ENCODE results near the gene SNCG.
"Not testable (repeated sequence)": the region's sequence is repeated elsewhere in the genome, so short reads cannot be mapped to it uniquely, and the experiment has no call there.

Gene SNCG

GRCh38 chr10:86958116-86958900, at the start of gene SNCG:
TSS of gene SNCG (plus strand) at chr10:86958599. CDS start at chr10:86958698, 99 bp downstream.
- DNase-seq = no peak

DNA sequence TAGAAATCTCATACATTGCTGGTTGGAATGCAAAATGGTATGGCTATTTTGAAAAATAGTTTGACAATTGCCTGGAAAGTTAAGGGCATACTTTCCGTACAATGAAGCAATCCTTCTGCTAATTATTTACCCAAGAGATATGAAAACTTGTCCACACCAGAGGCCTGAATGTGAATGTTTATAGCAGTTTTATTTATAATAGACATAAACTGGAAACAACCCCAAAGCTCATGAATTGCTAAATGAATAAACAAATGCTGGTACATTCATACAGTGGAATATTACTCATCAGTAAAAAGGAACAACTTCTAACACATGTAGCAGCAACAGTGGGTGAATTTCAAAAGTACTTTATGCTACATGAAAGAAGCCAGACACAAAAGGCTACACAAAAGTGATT, 43.7 kb upstream of the SNCG start:
- DNase-seq = no peak

DNA sequence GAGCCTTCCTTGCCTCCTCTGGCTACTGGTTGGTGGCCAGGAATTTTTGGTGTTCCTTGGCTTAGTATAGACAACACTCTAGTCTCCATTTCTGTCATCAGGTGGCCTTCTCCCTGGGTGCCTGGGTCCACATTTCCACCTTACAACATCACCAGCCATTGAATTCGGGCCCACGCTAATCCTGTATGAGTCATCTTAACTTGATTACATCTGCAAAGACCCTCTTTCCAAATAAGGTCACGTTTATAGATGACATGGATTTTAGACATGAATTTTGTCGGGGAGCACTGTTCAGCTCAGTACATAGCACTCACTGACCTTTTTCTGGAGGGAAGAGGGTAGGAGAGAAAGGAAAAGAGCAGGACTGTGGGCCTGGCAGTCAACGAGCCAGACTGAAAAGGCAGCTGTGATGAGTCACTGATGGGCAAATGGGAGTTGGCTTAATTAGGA, 40.4 kb upstream of the SNCG start:
- DNase-seq = no peak

DNA sequence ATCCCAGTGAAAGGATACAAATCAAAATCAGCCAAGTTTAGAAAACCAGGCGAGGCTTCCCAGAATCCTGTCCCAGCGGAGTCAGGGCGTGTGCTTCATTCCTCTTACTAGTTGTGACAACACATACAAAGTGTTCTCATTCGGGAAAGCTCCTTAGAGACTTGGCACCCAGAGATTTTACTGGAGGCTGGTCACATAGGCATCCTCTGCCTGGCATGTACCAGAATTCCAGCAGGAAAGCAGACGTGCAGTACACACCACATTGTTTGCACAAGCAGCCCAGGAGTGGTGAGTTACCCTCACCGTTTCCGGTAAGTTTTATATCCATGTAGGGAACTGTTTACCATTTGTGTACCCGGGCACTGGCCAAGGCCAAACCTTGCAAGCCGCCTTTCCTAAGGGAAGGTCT, 35.8 kb upstream of the SNCG start:
- no peak for DNase-seq

GRCh38 chr10:86929468-86930380, 28.7 kb upstream of the SNCG start:
- DNase-seq = no peak

DNA sequence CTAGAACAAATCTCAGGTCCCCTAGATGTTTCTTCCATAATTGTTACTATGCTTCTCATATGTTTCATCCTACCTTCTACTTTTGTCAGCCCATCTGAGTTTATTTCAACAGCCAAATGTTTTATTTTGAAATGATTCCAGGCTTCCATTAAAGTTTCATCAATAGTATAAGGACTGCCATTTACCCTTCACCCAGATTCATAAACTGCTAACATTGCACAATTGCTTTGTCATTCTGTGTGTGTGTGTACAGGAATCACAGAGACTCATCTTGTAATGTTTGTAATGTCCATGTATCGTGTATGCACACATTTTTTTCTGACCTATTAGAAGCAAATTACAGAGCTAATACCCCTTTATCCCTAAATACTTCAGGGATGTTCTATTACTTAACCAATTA, 26.5 kb upstream of the SNCG start:
- DNase-seq = no peak

GRCh38 chr10:86932674-86933073, 25.7 kb upstream of the SNCG start:
- DNase-seq = no peak

DNA sequence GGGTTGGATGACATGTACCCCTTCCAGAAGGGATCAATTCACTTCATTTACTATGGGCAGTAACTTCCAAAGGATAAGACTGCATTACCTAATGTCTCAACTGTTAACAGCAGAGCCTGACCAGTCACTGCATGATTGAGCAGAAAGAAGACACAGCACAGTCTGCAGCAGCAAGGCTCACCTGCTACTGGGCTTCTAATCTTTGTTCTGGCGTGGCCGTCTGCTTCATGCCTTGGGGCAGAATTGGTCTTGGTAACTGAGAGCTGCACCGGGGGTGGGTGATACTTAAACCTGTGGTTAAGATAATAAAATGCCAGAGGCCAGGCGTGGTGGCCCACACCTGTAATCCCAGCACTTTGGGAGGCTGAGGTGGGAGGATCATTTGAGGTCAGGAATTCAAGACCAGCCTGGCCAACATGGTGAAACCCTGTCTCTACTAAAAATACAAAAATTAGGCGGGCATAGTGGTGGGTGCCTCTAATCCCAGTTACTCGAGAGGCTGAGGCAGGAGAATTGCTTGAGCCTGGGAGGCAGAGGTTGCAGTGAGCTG, 24.2 kb upstream of the SNCG start:
- not testable (repeated sequence) for DNase-seq

DNA sequence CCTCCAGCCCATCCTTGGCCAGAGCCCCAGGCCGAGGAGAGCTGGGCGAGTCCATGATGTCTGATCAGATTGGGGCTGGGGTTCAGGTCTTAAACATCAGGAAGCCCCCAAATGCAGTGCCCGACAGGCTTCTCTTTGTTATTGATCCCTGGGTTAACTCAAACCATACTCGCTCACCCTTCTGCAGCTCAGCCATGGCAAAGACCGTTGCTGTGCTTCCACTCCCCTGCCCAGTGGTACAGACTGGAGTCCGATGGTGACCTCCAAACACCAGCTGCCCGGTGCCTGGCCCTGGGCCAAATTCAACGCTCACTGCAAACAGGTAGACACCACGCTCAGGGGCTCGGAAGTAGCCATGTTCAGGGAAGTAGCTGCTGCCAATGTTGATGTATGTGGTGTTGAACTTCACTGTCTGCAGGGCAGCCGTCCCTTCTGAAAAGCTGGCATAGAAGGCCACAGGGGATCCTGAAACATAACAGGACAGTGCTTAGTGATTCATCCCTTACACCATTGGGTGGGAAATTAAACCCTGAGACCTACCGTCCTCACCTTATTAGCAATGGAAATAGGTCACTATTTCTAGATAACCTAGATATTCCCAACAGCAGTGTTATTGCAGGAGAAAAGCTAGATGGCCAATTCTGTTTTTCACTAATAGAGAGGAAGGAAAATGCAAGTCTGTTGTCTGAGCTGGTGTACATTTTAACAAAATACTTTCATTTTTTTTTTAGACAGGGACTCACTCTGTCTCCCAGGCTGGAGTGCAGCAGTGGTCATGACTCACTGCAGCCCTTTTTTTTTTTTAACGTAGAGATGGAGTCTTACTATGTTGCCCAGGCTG, 21.5 kb upstream of the SNCG start:
- DNase-seq = no peak

GRCh38 chr10:86937502-86938154, 20.8 kb upstream of the SNCG start:
- no peak for DNase-seq

- no peak for DNase-seq
Measured at GRCh38 chr10:86938260-86938659, 20.1 kb upstream of the SNCG start.

GRCh38 chr10:86940076-86940475, 18.3 kb upstream of the SNCG start:
- not testable (repeated sequence) for DNase-seq

DNA sequence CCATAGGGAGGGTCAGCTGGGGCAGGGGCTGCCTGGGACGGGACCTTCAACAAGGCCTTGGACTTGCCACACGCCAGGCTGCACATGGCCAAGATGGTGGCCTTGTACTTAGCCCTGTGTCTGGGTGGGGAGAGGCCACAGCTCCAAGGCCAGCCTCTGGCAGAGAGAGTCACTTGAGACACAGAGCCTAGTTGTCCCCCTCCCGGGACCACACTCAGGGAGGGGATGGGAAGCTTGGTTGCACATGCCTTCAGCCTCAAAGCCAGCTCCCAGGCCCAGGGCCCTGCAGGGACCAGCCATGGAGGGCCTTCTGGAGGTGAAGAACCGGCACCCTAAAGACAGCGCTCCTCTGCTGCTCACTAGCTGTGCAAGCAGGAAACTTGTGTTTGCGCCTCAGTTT, 17.7 kb upstream of the SNCG start:
- DNase-seq = no peak

DNA sequence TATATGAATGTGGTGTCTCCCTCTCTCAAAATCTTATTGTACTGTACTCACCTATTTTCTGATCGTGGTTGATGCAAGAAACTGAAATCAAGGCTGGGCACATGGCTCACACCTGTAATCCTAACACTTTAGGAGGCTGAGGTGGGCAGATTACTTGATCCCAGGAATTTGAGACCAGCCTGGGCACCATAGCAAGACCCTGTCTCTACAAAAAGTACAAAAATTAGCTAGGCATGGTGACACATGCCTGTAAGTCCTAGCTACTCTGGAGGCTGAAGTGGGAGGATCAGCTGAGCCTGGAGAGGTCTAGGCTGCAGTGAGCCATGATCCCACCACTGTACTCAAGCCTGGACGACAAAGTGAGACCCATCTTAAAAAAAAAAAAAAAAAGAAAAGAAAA, 17.0 kb upstream of the SNCG start:
- DNase-seq = no peak

- DNase-seq = no peak
Measured at GRCh38 chr10:86941991-86942421, 16.4 kb upstream of the SNCG start.

DNA sequence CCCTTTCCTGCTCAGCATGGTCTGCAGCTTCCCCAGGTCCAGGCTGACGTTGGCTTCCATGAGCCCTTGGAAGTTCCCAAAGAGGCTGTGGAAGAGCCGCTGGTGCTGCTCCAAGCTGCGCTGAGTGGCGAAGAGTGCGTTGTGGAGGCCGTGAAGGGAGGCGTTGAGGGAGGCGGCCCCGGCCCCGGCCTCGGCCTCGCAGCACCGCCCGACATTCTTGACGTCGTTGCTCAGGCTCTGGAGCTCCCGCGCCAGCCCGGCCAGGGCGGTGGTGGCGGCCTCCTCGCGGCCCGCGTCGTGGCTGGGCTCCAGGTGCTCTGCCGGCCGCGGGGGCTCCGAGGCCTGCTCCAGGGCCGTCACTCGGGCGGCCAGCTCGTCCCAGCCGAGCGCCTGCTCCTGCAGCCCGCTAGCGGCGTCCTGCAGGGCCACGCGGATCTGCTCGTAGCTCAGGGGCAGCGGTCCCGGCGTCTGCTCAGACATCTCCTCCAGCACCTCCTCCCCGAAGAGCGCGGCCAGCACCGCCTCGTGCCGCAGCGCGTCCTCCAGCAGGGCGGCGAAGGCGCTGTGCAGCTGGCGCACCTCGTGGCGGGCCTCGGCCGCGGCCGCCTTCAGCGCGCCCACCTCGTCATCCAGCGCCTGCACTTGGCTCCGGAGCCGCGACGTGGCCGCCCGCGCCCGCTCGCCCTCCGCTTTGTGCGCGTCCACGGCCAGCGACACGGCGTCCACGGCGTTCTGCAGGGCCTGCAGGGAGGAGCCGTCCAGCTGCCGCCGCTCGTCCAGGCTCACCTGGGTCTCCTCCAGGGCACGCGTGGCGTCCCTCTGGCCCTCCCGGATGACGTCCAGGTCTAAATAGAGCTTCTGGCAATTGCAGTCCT, 15.7 kb upstream of the SNCG start:
- DNase-seq = no peak

GRCh38 chr10:86943316-86944030, 14.9 kb upstream of the SNCG start:
- DNase-seq = no peak

DNA sequence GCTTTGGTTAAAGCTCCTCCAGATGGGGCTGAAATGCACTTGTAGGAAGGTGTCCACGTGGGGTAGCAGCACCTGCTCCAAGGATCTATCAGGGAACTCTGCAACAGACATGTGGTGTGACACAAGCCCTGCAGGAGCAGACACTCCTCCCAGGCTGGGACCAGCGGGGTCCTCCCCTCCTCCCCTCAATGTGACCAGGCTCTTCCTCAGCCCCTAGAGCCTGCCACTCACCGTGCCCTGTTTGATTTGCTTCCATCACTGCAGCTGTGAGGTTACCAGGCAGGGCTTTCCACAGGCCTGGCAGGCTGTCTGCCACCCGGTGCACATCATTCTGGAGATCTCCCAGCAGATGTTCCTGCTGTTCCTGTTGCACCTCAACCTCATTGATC, 14.4 kb upstream of the SNCG start:
- DNase-seq = no peak

DNA sequence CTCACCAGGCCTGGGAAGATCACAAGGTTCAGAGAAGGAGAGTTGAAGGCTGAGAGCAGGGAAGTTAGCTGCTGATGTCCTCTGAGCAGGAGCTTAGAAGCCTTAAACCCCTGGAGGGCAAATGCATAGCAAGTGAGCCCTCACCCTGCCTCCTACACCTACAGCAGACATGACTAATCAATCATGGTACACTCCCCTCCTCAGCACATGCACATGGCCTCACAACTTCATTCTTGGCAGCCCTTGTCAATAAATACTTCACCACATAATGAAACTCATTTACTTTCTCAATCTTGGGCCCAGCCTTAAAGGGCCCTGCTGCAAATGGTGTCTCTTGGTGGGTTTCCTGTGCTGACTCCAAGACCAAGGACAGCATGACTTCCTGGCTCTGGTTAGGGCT, 13.9 kb upstream of the SNCG start:
- DNase-seq = no peak

GRCh38 chr10:86944907-86945306, 13.5 kb upstream of the SNCG start:
- no peak for DNase-seq

Measured in stimulated activated CD4-positive, alpha-beta T cell treated with anti-CD3 and anti-CD28 coated beads, Interleukin-12 subunit alpha, Interleukin-12 subunit beta, amount 100 ng/mL, for 4 hours (primary cell).